ENCODE measurements around the gene ZSWIM6.
"Not testable (repeated sequence)": the region's sequence is repeated elsewhere in the genome, so short reads cannot be mapped to it uniquely, and the experiment has no call there.

Gene ZSWIM6

GRCh38 chr5:61405511-61406295, 73.6 kb downstream of the ZSWIM6 start:
- in situ Hi-C loops (cut with HindIII; ENCODE audit: low sequenced_read_pairs), result no loop called here

- in situ Hi-C loops (cut with HindIII; ENCODE audit: low sequenced_read_pairs), result not testable (repeated sequence)
Measured at GRCh38 chr5:61406497-61406896, 74.4 kb downstream of the ZSWIM6 start.

GRCh38 chr5:61407706-61408270, 75.7 kb downstream of the ZSWIM6 start:
- in situ Hi-C loops (cut with HindIII; ENCODE audit: low sequenced_read_pairs), result no loop called here

GRCh38 chr5:61408476-61409168, 76.6 kb downstream of the ZSWIM6 start:
- in situ Hi-C loops (cut with HindIII; ENCODE audit: low sequenced_read_pairs), result no loop called here

GRCh38 chr5:61409568-61409967, 77.5 kb downstream of the ZSWIM6 start:
- in situ Hi-C loops (cut with HindIII; ENCODE audit: low sequenced_read_pairs), result no loop called here

GRCh38 chr5:61410811-61411210, 78.8 kb downstream of the ZSWIM6 start:
- in situ Hi-C loops (cut with HindIII; ENCODE audit: low sequenced_read_pairs), result no loop called here

GRCh38 chr5:61412361-61412760, 80.3 kb downstream of the ZSWIM6 start:
- in situ Hi-C loops (cut with HindIII; ENCODE audit: low sequenced_read_pairs), result no loop called here

GRCh38 chr5:61413205-61413604, 81.1 kb downstream of the ZSWIM6 start:
- in situ Hi-C loops (cut with HindIII; ENCODE audit: low sequenced_read_pairs), result not testable (repeated sequence)

GRCh38 chr5:61414806-61415205, 82.7 kb downstream of the ZSWIM6 start:
- in situ Hi-C loops (cut with HindIII; ENCODE audit: low sequenced_read_pairs), result no loop called here

GRCh38 chr5:61416010-61416409, 84.0 kb downstream of the ZSWIM6 start:
- in situ Hi-C loops (cut with HindIII; ENCODE audit: low sequenced_read_pairs), result no loop called here

- in situ Hi-C loops (cut with HindIII; ENCODE audit: low sequenced_read_pairs), result no loop called here
Measured at GRCh38 chr5:61416420-61416819, 84.4 kb downstream of the ZSWIM6 start.

GRCh38 chr5:61417340-61417739, 85.3 kb downstream of the ZSWIM6 start:
- in situ Hi-C loops (cut with HindIII; ENCODE audit: low sequenced_read_pairs), result no loop called here

- in situ Hi-C loops (cut with HindIII; ENCODE audit: low sequenced_read_pairs), result no loop called here
Measured at GRCh38 chr5:61417851-61418250, 85.8 kb downstream of the ZSWIM6 start.

- in situ Hi-C loops (cut with HindIII; ENCODE audit: low sequenced_read_pairs), result no loop called here
Measured at GRCh38 chr5:61419106-61419505, 87.0 kb downstream of the ZSWIM6 start.

GRCh38 chr5:61420016-61420415, 88.0 kb downstream of the ZSWIM6 start:
- in situ Hi-C loops (cut with HindIII; ENCODE audit: low sequenced_read_pairs), result no loop called here

GRCh38 chr5:61421262-61421661, 89.2 kb downstream of the ZSWIM6 start:
- in situ Hi-C loops (cut with HindIII; ENCODE audit: low sequenced_read_pairs), result not testable (repeated sequence)

- in situ Hi-C loops (cut with HindIII; ENCODE audit: low sequenced_read_pairs), result no loop called here
Measured at GRCh38 chr5:61423487-61424145, 91.6 kb downstream of the ZSWIM6 start.

GRCh38 chr5:61425918-61426317, 93.9 kb downstream of the ZSWIM6 start:
- in situ Hi-C loops (cut with HindIII; ENCODE audit: low sequenced_read_pairs), result no loop called here

- in situ Hi-C loops (cut with HindIII; ENCODE audit: low sequenced_read_pairs), result no loop called here
Measured at GRCh38 chr5:61429906-61430305, 97.8 kb downstream of the ZSWIM6 start.

- in situ Hi-C loops (cut with HindIII; ENCODE audit: low sequenced_read_pairs), result no loop called here
Measured at GRCh38 chr5:61431923-61432620, 100.0 kb downstream of the ZSWIM6 start.

- in situ Hi-C loops (cut with HindIII; ENCODE audit: low sequenced_read_pairs), result no loop called here
Measured at GRCh38 chr5:61435368-61435767, 103.3 kb downstream of the ZSWIM6 start.
